ENCODE results near the gene ARHGDIA. TPM values are rescaled to one million over a fixed set of nuclear protein-coding genes. Genes with fewer than 3 reads are reported as not detected.

ARHGDIA gene
- 100 to 1,000 TPM; 575 to 590 TPM for total RNA-seq

GRCh38 chr17:81870981-81871386 lies at the start of gene ARHGDIA:
TSS of gene ARHGDIA (minus strand) at chr17:81871337. CDS start at chr17:81869930, 1,407 bp downstream.

DNA sequence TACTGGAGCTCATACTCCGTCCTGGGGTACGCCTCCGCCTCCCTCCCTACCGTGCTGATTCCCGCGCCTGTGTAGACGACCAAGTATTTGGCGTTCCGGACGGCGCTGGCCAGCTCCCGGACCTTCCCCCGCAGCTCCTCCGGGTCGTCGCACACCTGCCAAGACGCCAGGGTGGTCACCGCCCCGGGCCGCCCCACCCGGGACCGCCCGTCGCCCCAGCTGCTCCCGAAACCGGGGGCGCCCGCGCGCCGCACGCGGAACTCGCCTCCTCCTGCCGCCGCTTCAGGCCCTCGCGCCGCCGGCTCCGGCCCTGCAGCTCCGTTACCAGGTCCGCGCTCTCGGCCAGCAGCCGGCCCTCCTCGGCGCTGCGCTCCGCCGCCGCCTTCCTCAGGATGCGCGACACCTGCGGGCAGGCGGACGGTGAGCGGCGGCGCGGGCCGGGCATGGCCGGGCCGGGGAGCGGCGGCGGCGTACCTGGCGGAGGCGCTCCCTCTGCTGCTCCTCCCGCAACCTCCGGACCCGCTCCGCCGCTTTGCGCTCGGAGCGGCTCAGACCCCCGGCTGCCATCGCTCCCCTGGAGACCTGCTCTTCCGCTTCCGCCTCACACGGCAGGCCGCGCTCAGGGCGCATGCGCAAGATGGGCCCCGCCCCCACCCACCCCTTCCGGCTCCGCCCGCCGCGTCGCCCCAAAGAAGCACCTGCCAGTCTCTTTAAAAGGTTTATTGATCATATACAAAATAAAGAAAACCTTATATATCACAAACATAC lies 46.6 kb upstream of the ARHGDIA start, which contains the start of gene SIRT7:
TSS of gene SIRT7 (minus strand) at position 612 of the 768 bp plus-strand sequence. CDS start at position 567, 45 bp downstream.

DNA sequence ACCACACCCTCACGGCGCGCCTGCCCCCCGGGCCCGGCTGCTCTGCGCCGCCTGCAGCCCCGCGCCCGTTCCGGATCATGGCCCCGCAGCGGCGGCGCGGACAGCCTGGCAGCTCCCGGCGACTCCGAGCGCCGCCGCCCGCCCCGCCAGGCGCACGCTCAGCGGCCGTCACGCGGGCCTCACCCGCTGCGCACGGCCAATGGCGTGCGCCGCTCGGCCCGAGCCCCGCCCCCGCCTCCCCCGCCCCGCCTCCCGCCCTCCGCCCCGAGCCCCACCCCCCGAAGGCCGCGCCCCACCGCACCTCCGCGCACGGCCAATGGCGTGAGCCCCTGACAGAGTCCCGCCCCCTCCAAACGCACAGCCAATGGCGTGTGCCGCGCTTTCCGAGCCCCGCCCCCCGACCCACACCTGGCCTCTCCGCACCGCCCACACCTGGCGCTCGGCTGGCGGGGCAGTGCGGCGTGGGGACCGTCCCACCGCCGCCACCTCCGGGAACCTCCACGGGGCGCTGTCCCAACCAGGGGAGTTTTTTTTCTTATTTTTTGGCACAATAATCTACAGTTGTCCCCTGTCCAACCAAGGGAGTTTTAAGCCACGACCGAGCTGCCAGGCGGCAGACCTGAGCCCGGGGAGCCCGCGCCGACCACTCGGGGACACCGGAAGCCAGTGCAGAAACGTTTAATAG lies 40.3 kb upstream of the ARHGDIA start, which contains the start of gene PCYT2:
TSS of gene PCYT2 (minus strand) at position 123 of the 685 bp plus-strand sequence. CDS start at position 79, 44 bp downstream.

DNA sequence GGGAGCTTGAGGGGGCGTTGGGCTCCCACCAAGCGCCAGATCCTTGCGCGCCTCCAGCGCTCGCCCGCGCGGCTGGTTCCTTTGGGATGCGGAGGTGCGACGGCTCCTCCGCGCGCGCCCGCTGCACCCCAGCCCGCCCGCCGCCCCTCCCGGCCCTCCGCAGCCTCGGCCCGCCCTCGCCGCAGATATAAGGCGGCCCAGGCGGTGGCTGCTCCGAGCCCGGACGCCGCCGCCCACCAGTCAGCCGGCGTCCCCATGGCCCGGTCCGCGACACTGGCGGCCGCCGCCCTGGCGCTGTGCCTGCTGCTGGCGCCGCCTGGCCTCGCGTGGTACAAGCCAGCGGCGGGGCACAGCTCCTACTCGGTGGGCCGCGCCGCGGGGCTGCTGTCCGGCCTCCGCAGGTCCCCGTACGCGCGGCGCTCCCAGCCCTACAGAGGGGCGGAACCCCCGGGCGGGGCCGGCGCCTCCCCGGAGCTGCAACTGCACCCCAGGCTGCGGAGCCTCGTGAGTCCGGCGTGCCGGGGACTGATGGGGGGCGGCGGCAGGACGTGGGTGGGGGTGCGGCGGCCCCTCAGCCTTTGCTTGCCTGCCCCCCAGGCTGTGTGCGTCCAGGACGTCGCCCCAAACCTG lies 31.0 kb upstream of the ARHGDIA start, which contains the start of gene NPB:
TSS of gene NPB (plus strand) at position 216 of the 630 bp plus-strand sequence. CDS start at position 256, 40 bp downstream.

DNA sequence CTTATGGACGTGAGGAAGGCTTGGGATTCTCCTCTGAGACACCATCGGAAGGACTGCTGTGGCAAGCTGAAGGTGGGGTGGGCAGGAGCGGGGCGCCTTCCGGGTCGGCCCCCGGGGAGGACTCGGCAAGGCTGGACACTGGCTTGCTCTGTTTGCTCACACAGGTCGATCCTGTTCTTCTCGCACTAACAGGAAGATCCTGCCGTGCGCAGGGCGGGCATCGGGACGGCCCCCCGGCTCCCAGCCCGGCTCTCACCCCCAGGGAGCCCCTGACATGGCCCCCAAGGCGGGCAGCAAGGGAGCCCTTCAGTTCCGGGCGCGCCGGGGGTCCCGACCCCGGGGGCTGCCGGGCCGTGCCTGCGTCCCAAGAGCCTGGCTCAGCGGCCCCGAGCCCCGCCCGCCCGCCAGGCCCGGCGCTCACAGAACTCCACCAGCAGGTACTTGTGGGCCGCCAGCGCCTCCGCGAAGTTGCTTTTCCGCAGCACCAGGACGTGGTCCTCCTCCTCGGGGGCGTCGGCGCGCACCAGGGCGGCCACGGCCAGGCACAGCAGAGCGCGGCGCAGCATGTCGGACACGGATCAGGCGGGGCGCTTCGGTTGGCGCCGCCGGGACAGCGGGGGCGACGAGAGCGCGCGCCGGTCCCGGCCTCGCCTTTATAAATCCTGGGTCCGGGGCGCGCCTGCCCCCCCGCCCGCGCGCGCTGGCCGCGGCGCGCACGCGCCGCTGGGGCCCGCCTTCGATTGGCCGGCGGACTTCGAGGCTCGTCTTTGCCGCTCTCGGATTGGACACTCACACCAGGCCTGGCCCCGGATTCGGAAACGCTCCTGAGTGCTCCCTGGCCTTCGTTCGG lies 11.0 kb downstream of the ARHGDIA start, which contains the start of gene P4HB:
TSS of gene P4HB (minus strand) at position 630 of the 850 bp plus-strand sequence. CDS start at position 566, 64 bp downstream.

GRCh38 chr17:81834831-81835267 lies 36.3 kb downstream of the ARHGDIA start, which contains the start of gene PPP1R27:
TSS of gene PPP1R27 (minus strand) at chr17:81835050. CDS start at chr17:81834953, 97 bp downstream.

DNA sequence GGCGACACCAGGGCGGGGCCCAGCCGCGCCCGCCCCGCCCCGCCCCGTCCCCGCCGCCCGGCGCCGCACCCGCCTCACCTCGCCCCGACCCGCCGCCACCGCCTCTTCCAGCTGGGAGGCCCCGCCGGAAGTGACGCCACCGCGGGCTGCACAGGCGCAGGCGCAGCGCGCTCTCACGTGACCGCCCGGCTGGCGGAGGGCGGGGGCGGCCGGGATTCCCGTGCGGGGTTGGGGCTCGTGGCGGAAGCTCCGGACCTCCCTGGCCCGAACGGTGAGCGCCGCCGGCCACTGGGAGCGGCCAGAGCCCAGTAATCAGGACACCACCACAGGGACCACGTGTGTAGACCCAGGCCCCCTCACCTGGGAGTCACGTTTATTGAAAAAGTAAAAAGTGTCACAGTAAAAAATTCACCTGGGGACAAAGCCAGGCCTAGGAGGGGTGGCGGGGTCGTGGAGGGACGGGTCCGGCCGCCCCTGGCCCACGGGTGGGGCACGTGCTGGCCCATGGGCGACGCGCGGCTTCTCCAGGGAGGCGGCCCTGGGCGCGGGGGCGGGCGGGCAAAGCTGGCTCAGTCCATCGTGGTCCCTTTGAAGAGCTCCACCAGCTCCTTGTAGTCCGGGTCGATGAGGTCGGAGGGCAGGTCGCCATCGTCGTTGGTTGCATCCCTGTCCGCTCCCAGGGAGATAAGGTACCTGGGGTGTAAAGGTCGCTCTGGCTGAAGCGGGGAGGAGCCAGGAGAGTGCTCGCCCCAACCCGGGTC lies 37.8 kb downstream of the ARHGDIA start, which contains the start of gene MCRIP1:
TSS of gene MCRIP1 (minus strand) at position 132 of the 761 bp plus-strand sequence. CDS start 8,785 bp downstream, outside the sequence.

Other genes with a start within 250 kb of the ARHGDIA start
- 10 to 100 TPM; 80.8 to 81.7 TPM for gene NPLOC4, start 234.2 kb downstream of the ARHGDIA start, total RNA-seq
- under 1 TPM; 0.48 TPM for gene TSPAN10, start 234.1 kb downstream of the ARHGDIA start, total RNA-seq
- gene PDE6G, start 214.8 kb downstream of the ARHGDIA start, total RNA-seq, result 10 to 100 TPM; 67.0 to 71.9 TPM
- 10 to 100 TPM; 56.5 to 59.1 TPM for gene OXLD1, start 204.7 kb downstream of the ARHGDIA start, total RNA-seq
- gene CCDC137, start 204.6 kb downstream of the ARHGDIA start, total RNA-seq, result 10 to 100 TPM; 27.1 to 31.8 TPM
- 10 to 100 TPM; 19.2 to 21.1 TPM for gene ARL16, start 187.5 kb downstream of the ARHGDIA start, total RNA-seq
- 100 to 1,000 TPM; 112 to 125 TPM for gene HGS, start 187.3 kb downstream of the ARHGDIA start, total RNA-seq
- gene MRPL12, start 168.0 kb downstream of the ARHGDIA start, total RNA-seq, result 10 to 100 TPM; 56.0 to 58.2 TPM
- gene SLC25A10, start 159.1 kb downstream of the ARHGDIA start, total RNA-seq, result 10 to 100 TPM; 18.1 to 19.5 TPM
- gene GCGR, start 67.2 kb downstream of the ARHGDIA start, total RNA-seq, result not detected
- 10 to 100 TPM; 51.6 to 53.9 TPM for gene MCRIP1, start 38.0 kb downstream of the ARHGDIA start, total RNA-seq
- not detected for gene PPP1R27, start 36.3 kb downstream of the ARHGDIA start, total RNA-seq
- 100 to 1,000 TPM; 471 to 474 TPM for gene P4HB, start 10.8 kb downstream of the ARHGDIA start, total RNA-seq
- gene ALYREF, start 20.2 kb upstream of the ARHGDIA start, total RNA-seq, result 100 to 1,000 TPM; 145 to 147 TPM
- gene ANAPC11, start 20.4 kb upstream of the ARHGDIA start, total RNA-seq, result 10 to 100 TPM; 67.2 to 75.1 TPM
- gene NPB, start 30.9 kb upstream of the ARHGDIA start, total RNA-seq, result under 1 TPM; 0.10 to 0.20 TPM
- gene PCYT2, start 40.1 kb upstream of the ARHGDIA start, total RNA-seq, result 10 to 100 TPM; 43.8 to 49.5 TPM
- 10 to 100 TPM; 51.5 to 52.8 TPM for gene SIRT7, start 46.8 kb upstream of the ARHGDIA start, total RNA-seq
- 10 to 100 TPM; 22.6 to 23.9 TPM for gene MAFG, start 56.4 kb upstream of the ARHGDIA start, total RNA-seq
- gene PYCR1, start 66.0 kb upstream of the ARHGDIA start, total RNA-seq, result 10 to 100 TPM; 23.3 to 26.1 TPM
- not detected for gene MYADML2, start 75.9 kb upstream of the ARHGDIA start, total RNA-seq
- gene NOTUM, start 89.8 kb upstream of the ARHGDIA start, total RNA-seq, result under 1 TPM; 0.30 to 0.34 TPM
- 10 to 100 TPM; 37.4 to 39.5 TPM for gene ASPSCR1, start 106.3 kb upstream of the ARHGDIA start, total RNA-seq
- gene CENPX, start 151.5 kb upstream of the ARHGDIA start, total RNA-seq, result 10 to 100 TPM; 49.8 to 49.9 TPM
- 10 to 100 TPM; 29.8 to 33.7 TPM for gene LRRC45, start 152.0 kb upstream of the ARHGDIA start, total RNA-seq
- gene RAC3, start 160.3 kb upstream of the ARHGDIA start, total RNA-seq, result 1 to 10 TPM; 6.0 to 6.2 TPM
- gene DCXR, start 166.4 kb upstream of the ARHGDIA start, total RNA-seq, result 100 to 1,000 TPM in 1 of 2 experiments, 10 to 100 TPM in 1; 98.5 to 103 TPM
- 10 to 100 TPM; 25.1 to 26.8 TPM for gene RFNG, start 180.5 kb upstream of the ARHGDIA start, total RNA-seq
- gene GPS1, start 180.6 kb upstream of the ARHGDIA start, total RNA-seq, result 10 to 100 TPM; 66.6 to 67.5 TPM
- 100 to 1,000 TPM; 110 to 111 TPM for gene DUS1L, start 194.5 kb upstream of the ARHGDIA start, total RNA-seq
- 100 to 1,000 TPM; 153 to 162 TPM for gene FASN, start 226.9 kb upstream of the ARHGDIA start, total RNA-seq

Data from activated naive CD4-positive, alpha-beta T cell treated with anti-CD3 and anti-CD28 coated beads, Interleukin-2, amount 10 ng/mL, durations not matched to agents 5 hours and 36 hours (primary cell).